Activated B cell treated with CpG ODN at 0.5 μM for 24 hours (primary cell): ENCODE data around the gene SOX18. TPM values are rescaled to one million over a fixed set of nuclear protein-coding genes. Genes with fewer than 3 reads are reported as not detected.

Experiments used
- ATAC-seq: fragments of 200-7000 bp; cut with Tn5 transposase; one replicate; pipeline ENCODE4 v1.10.0; 2021; ENCODE audit warnings: low read depth, mild to moderate bottlenecking, moderate library complexity
- CTCF ChIA-PET: fragments of 350-600 bp; sonication (Branson Sonifier 250); formaldehyde crosslinking; loops from one replicate; lab custom pipeline; 2021; ENCODE audit warnings: antibody characterized with exemption; lab: Charles Lee
- POLR2A ChIA-PET: fragments of 350-600 bp; sonication (Branson Sonifier 250); formaldehyde crosslinking; loops from one replicate; lab custom pipeline; 2021; ENCODE audit warnings: antibody characterized with exemption; lab: Charles Lee
- DNase-seq: peaks from one replicate; pipeline ENCODE4 v3.0.0; 2022
- H3K27ac Mint-ChIP-seq: one replicate; pipeline ENCODE4 v1.8.0; 2020; ENCODE audit warnings: mixed read lengths
- H3K27me3 Mint-ChIP-seq: one replicate; pipeline ENCODE4 v1.8.0; 2021; ENCODE audit warnings: mixed read lengths
- H3K36me3 Mint-ChIP-seq: one replicate; pipeline ENCODE4 v1.8.0; 2021; ENCODE audit warnings: low read depth, mixed read lengths
- H3K4me1 Mint-ChIP-seq: one replicate; pipeline ENCODE4 v1.8.0; 2021; ENCODE audit warnings: mixed read lengths
- H3K4me3 Mint-ChIP-seq: one replicate; pipeline ENCODE4 v1.8.0; 2020; ENCODE audit warnings: mild to moderate bottlenecking, mixed read lengths
- H3K9me3 Mint-ChIP-seq: one replicate; pipeline ENCODE4 v1.8.0; 2020; ENCODE audit warnings: mixed read lengths
- intact Hi-C: fragments of 100-400 bp; cut with micrococcal nuclease; formaldehyde crosslinking; loops from one replicate; pipeline ENCODE4 v1.15.1; 2024
- total RNA-seq: library from RNA; stranded (reverse); gene quantifications from 2 replicates; pipeline ENCODE4 v1.2.3, GENCODE V29; 2022
- TF ChIP-seq, protein P1 (sequence below): fragments of 200-600 bp; IDR thresholded peaks from one replicate; pipeline ENCODE4 v1.8.0; 2022; ENCODE audit warnings: antibody characterized with exemption, mild to moderate bottlenecking

SOX18 gene
- total RNA-seq, 1 donor from 2014 or later, result not detected

DNA sequence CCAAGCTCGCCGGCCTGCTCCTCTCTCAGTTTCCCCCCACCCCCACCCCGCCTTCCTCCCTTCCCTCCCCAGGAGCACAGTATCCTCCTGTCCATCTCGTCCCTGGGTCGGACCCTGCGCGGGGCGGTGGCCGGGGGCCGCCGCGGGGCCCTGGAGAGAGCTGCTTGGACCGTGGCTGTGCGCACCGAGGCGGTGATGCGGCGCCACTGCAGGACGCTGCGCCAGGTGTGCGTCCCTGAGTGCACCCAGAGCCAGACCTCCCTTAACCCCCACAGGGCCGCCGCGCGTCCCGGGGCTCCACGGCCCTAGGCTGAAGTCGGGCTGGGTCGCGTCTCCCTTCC, 11.2 kb downstream of the SOX18 start:
- CTCF ChIA-PET, result interaction anchor here (0.8 to 4.9 kb wide), 15 partner anchors 11 to 541 kb away, joined by 3 to 57 read pairs (median 11); partner anchors contain the start of genes LKAAEAR1, NPBWR2, PRPF6 and PTK6
- DNase-seq (no peak), ATAC-seq (peak; percentile 6)
- H3K4me1 Mint-ChIP-seq, result peaks cover 17% of the 10 kb centered on the region
- POLR2A ChIA-PET, result interaction anchor here (0.5 to 3.4 kb wide), 8 partner anchors 10 to 421 kb away, joined by 3 to 18 read pairs (median 4); partner anchors contain the start of genes OPRL1, PRPF6 and RGS19
- TF ChIP-seq, protein P1, sequence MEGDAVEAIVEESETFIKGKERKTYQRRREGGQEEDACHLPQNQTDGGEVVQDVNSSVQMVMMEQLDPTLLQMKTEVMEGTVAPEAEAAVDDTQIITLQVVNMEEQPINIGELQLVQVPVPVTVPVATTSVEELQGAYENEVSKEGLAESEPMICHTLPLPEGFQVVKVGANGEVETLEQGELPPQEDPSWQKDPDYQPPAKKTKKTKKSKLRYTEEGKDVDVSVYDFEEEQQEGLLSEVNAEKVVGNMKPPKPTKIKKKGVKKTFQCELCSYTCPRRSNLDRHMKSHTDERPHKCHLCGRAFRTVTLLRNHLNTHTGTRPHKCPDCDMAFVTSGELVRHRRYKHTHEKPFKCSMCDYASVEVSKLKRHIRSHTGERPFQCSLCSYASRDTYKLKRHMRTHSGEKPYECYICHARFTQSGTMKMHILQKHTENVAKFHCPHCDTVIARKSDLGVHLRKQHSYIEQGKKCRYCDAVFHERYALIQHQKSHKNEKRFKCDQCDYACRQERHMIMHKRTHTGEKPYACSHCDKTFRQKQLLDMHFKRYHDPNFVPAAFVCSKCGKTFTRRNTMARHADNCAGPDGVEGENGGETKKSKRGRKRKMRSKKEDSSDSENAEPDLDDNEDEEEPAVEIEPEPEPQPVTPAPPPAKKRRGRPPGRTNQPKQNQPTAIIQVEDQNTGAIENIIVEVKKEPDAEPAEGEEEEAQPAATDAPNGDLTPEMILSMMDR, result no peak
- H3K27ac Mint-ChIP-seq, result no peak overlapping the region
- H3K36me3 Mint-ChIP-seq, result peaks cover 16% of the 10 kb centered on the region
- intact Hi-C loops, result loop anchor here (1.0 to 5.0 kb wide), 3 partner anchors 58 to 501 kb away; partner anchors contain the start of gene PTK6
- peaks cover 9% of the 10 kb centered on the region for H3K27me3 Mint-ChIP-seq
- H3K9me3 Mint-ChIP-seq, result no peaks in the 10 kb centered on the region
- peak overlapping the region; percentile 60 for H3K4me3 Mint-ChIP-seq

DNA sequence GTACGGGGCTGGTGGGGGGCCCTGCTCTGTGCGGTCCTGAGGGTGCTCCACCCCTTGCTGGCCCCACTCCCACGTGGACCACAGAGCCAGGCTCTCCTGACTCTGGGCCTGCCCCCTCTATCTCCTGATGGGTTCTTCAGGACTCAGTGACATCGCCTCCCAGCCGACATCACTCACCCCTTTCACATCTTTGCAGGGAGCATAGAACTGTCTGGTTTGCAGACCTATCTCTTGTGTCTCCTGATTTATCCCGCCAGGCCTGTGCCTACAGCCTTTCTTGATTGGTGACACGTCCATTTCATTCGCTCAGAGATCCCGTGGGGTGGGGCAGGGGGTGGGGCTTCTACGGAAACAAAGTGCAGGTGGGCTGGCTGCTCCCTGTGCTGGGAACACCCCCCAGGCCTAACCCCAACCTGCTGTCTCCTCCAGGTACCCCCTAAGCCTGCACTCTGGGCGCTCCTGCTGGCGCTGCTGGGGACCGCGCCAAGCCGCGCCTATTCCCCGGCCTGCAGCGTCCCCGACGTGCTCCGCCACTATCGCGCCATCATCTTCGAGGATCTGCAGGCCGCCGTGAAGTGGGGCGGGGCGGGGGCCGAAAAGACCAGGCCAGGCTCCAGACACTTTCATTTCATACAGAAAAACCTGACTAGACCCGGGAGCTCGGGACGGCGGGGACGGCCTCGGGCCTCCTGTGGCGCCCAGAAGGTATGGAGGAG, 11.8 kb downstream of the SOX18 start:
- Mint-ChIP-seq H3K9me3 (no peaks in the 10 kb centered on the region), H3K27ac (no peak overlapping the region), H3K36me3 (peaks cover 21% of the 10 kb centered on the region), H3K4me3 (peak overlapping the region; percentile 60), H3K27me3 (peaks cover 9% of the 10 kb centered on the region), H3K4me1 (peaks cover 17% of the 10 kb centered on the region)
- TF ChIP-seq, protein P1, result no peak
- DNase-seq (no peak), ATAC-seq (no peak)
- ChIA-PET CTCF (interaction anchor here (1.0 to 4.9 kb wide), 13 partner anchors 11 to 541 kb away, joined by 4 to 57 read pairs (median 11); partner anchors contain the start of genes LKAAEAR1, PRPF6, PTK6 and TCEA2), POLR2A (interaction anchor here (0.6 to 3.4 kb wide), 3 partner anchors 40 to 81 kb away, joined by 4 to 18 read pairs (median 8); partner anchors contain the start of gene PRPF6)
- intact Hi-C loops, result loop anchor here (1.0 to 5.0 kb wide), 3 partner anchors 57 to 500 kb away; partner anchors contain the start of gene PTK6

DNA sequence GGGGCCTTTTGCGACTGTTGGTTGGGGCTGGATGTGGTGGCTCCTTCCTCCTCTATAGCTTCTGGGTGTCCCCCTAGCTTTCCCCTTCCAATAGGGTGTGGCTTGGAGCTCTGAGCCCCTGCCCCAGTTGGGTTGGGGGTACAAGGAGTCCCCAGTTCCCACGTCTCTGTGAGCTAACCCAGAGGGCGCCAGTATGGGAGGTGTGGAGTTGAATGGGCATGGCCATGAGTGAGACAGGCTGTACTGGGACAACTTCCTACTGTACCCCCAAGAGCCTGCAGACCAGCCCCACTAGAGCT, 12.3 kb downstream of the SOX18 start:
- H3K27ac Mint-ChIP-seq, result no peak overlapping the region
- no peak for DNase-seq
- ChIA-PET CTCF (interaction anchor here (4.1 to 4.9 kb wide), 2 partner anchors 57 to 83 kb away, joined by 18 to 57 read pairs; partner anchors contain the start of gene PRPF6), POLR2A (interaction anchor here (3.4 kb wide), 1 partner anchor 56 kb away, joined by 18 read pairs; the partner anchor contains the start of gene PRPF6)
- peaks cover 26% of the 10 kb centered on the region for H3K36me3 Mint-ChIP-seq
- ATAC-seq, result no peak
- H3K4me1 Mint-ChIP-seq, result peaks cover 16% of the 10 kb centered on the region
- H3K4me3 Mint-ChIP-seq, result no peak overlapping the region
- TF ChIP-seq, protein P1, result no peak
- H3K9me3 Mint-ChIP-seq, result no peaks in the 10 kb centered on the region
- intact Hi-C loops, result loop anchor here (5.0 kb wide), 2 partner anchors 65 to 500 kb away; partner anchors contain the start of gene PTK6
- H3K27me3 Mint-ChIP-seq, result peaks cover 9% of the 10 kb centered on the region

DNA sequence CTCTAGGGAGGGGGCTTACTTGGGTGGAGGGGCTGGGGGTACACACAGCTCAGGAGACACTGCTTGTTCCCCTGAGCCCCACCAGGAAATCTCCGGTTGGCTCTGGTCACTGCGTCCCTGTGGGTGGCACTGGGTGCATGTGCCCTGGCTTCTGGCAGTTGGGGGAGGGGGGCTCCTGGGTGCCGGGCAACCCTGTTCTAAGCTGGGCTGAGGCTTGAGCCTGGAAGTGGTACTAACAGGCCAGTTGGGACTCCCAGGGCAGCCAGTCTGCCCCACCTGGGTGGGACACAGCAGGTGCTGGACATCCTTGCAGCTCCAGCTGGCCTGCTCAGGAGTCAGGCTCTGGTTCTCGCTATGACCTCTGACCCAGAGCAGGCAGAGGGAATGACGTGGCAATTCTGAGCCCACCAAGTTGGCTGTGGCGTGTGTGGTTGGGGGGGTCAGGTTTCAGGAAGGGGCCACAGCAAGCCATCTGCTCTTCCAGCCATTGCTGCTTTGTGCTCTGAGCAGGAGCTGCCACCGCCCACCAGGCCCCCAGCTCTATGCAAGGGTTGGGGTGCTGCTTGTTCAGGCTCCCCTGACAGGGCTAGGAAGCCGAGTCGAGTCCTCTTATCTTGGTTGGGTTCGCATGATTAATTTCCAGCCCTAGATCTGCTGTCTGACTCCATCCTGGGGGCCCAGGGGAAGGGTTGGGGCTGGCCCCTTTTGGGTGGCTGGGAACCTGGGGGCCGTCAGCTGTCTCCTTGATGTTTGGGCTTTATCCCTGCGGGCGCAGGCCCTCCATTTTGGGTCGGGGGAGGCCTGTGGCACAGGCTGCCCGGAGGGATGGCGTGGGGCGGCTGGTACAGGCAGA, 12.9 kb downstream of the SOX18 start:
- CTCF ChIA-PET, result interaction anchor here (1.1 to 4.9 kb wide), 3 partner anchors 48 to 84 kb away, joined by 3 to 57 read pairs (median 18); partner anchors contain the start of genes LKAAEAR1 and PRPF6
- intact Hi-C loops, result loop anchor here (5.0 kb wide), 2 partner anchors 66 to 499 kb away; partner anchors contain the start of gene PTK6
- H3K36me3 Mint-ChIP-seq, result peaks cover 32% of the 10 kb centered on the region
- no peak overlapping the region for H3K4me3 Mint-ChIP-seq
- DNase-seq (no peak), ATAC-seq (no peak)
- POLR2A ChIA-PET, result interaction anchor here (3.4 kb wide), 1 partner anchor 56 kb away, joined by 18 read pairs; the partner anchor contains the start of gene PRPF6
- peaks cover 9% of the 10 kb centered on the region for H3K27me3 Mint-ChIP-seq
- TF ChIP-seq, protein P1, result no peak
- no peak overlapping the region for H3K27ac Mint-ChIP-seq
- H3K9me3 Mint-ChIP-seq, result no peaks in the 10 kb centered on the region
- peaks cover 13% of the 10 kb centered on the region for H3K4me1 Mint-ChIP-seq
